Measurements from ENCODE around the gene DEFB115.

Gene DEFB115

GRCh38 chr20:31257364-31257763 is at the start of gene DEFB115:
TSS of gene DEFB115 (plus strand) at chr20:31257664. CDS start at chr20:31257664, 0 bp downstream.
- in situ Hi-C loops (cut with HindIII; ENCODE audit: low pct_ligation_motif_present, low sequenced_read_pairs), result no loop called here
- Histone ChIP-seq H3K36me3 (replicated peaks) (no peaks in the 10 kb centered on the region), H3K27ac (no peak within 1 kb of the TSS), H3K4me3 (ENCODE audit: low read depth, low read length) (no peak within 1 kb of the TSS), H3K27me3 (replicated peaks) (no peaks in the 10 kb centered on the region)
- TF ChIP-seq CTCF (IDR thresholded peaks at IDR 0.05; ENCODE audit: low read depth, low read length, missing control alignments), result no peak
- DNase-seq, result no peak

- Histone ChIP-seq H3K4me3 (ENCODE audit: low read depth, low read length) (no peak overlapping the region), H3K27me3 (replicated peaks) (no peaks in the 10 kb centered on the region), H3K36me3 (replicated peaks) (no peaks in the 10 kb centered on the region), H3K27ac (no peak overlapping the region)
- TF ChIP-seq CTCF (IDR thresholded peaks at IDR 0.05; ENCODE audit: low read depth, low read length, missing control alignments), result no peak
- DNase-seq, result no peak
- in situ Hi-C loops (cut with HindIII; ENCODE audit: low pct_ligation_motif_present, low sequenced_read_pairs), result no loop called here
These were observed 20.5 kb upstream of the DEFB115 start for GRCh38 chr20:31236953-31237352.

DNA sequence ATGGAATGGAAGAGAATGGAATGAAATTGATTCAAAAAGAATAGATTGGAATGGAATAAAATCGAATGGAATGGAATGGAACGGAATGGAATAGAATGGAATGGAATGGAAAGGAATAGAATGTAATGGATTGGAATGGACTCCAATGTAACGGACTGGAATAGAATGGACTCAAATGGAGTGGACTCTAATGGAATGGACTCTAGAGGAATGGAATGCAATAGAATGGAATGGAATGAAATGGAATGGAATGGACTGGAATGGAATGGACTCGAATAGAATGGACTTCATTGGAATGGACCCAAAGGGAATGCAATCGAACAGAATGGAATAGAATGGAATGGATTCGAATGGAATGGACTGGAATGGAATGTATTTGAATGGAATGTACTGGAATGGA is 19.7 kb upstream of the DEFB115 start:
- no peak overlapping the region for H3K27ac ChIP-seq
- TF ChIP-seq CTCF (IDR thresholded peaks at IDR 0.05; ENCODE audit: low read depth, low read length, missing control alignments), result no peak
- no peak for DNase-seq
- H3K4me3 ChIP-seq (ENCODE audit: low read depth, low read length), result no peak overlapping the region
- in situ Hi-C loops (cut with HindIII; ENCODE audit: low pct_ligation_motif_present, low sequenced_read_pairs), result no loop called here
- no peaks in the 10 kb centered on the region for H3K27me3 ChIP-seq (replicated peaks)
- no peaks in the 10 kb centered on the region for H3K36me3 ChIP-seq (replicated peaks)

DNA sequence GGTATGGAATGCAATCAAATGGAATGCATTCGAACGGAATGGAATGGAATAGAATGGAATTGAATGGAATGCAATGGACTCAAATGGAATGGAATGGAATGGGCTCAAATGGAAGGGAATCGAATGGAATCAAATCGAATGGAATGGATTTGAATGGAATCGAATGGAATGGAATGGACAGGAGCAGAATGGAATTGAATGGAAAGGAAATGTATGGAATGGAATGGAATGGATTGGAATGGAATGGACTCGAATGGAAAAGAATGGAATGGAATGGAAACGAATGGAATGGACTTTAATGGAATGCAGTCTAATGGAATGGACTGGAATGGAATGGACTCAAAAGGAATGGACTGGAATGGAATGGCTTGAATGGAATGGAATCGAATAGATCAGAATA is 18.3 kb upstream of the DEFB115 start:
- TF ChIP-seq CTCF (IDR thresholded peaks at IDR 0.05; ENCODE audit: low read depth, low read length, missing control alignments), result no peak
- Histone ChIP-seq H3K4me3 (ENCODE audit: low read depth, low read length) (no peak overlapping the region), H3K27ac (no peak overlapping the region), H3K27me3 (replicated peaks) (no peaks in the 10 kb centered on the region), H3K36me3 (replicated peaks) (no peaks in the 10 kb centered on the region)
- in situ Hi-C loops (cut with HindIII; ENCODE audit: low pct_ligation_motif_present, low sequenced_read_pairs), result no loop called here
- no peak for DNase-seq

DNA sequence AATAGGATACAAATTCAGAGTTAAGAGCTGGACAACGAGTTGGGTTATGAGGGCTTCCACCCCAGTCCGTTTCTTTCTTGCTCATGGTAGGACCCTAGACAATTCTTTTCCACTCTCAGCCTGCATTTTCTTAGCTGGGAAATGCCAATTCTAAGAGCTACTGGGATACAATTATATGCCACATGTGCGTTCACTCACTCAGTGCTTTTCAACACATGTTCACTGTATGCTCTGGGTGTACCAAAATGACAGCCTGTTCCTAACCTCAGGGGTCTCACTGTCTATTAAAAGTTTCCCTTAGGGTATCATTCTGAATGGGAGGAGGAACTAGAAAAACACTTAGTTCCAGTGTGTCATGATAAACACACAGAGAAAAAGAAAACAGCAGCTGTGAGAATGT is 505 bp upstream of the DEFB115 start:
- H3K27me3 ChIP-seq (replicated peaks), result no peaks in the 10 kb centered on the region
- H3K36me3 ChIP-seq (replicated peaks), result no peaks in the 10 kb centered on the region
- H3K4me3 ChIP-seq (ENCODE audit: low read depth, low read length), result no peak overlapping the region
- no peak overlapping the region for H3K27ac ChIP-seq
- in situ Hi-C loops (cut with HindIII; ENCODE audit: low pct_ligation_motif_present, low sequenced_read_pairs), result no loop called here
- no peak for DNase-seq
- TF ChIP-seq CTCF (IDR thresholded peaks at IDR 0.05; ENCODE audit: low read depth, low read length, missing control alignments), result no peak

- Histone ChIP-seq H3K36me3 (replicated peaks) (no peaks in the 10 kb centered on the region), H3K27ac (no peak overlapping the region), H3K4me3 (ENCODE audit: low read depth, low read length) (no peak overlapping the region), H3K27me3 (replicated peaks) (no peaks in the 10 kb centered on the region)
- in situ Hi-C loops (cut with HindIII; ENCODE audit: low pct_ligation_motif_present, low sequenced_read_pairs), result no loop called here
- peak; percentile 24 for TF ChIP-seq CTCF (IDR thresholded peaks at IDR 0.05; ENCODE audit: low read depth, low read length, missing control alignments)
- no peak for DNase-seq
These were observed 3.0 kb downstream of the DEFB115 start for GRCh38 chr20:31260326-31260932.

Data from brain microvascular endothelial cell (primary cell).